Endothelial cell of umbilical vein (primary cell): ENCODE data around the gene LGR4. TPM values are rescaled to one million over a fixed set of nuclear protein-coding genes. Genes with fewer than 3 reads are reported as not detected.

Source experiments
- BruUV-seq: library from RNA; stranded (reverse); fragments of 400-500 nt; replicated peaks from 2 replicates; lab custom pipeline; 2021; lab: Mats Ljungman, UMichigan
- CTCF ChIA-PET: fragments of 300-600, 350-600 bp; sonication (Branson Sonifier 250); formaldehyde crosslinking; loops from one replicate; lab custom pipeline; 2021; ENCODE audit warnings: antibody characterized with exemption, inconsistent platforms; lab: Charles Lee
- POLR2A ChIA-PET: fragments of 300-600, 350-600 bp; sonication (Branson Sonifier 250); formaldehyde crosslinking; loops from one replicate; lab custom pipeline; 2021; ENCODE audit warnings: antibody characterized with exemption, inconsistent platforms; lab: Charles Lee
- DNase-seq: peaks from one replicate; pipeline ENCODE4 v3.0.0-alpha.2; 2011; ENCODE audit warnings: low read depth, low spot score
- FAIRE-seq: peaks from 2 replicates; lab custom pipeline; 2011; peaks lifted over from hg19 to GRCh38; lab: Jason Lieb, UNC
- H2AFZ ChIP-seq: 2 replicates; pipeline ENCODE4 v1.6.0; 2012; ENCODE audit warnings: low read depth, low read length, control low read depth, inconsistent platforms
- H3K27ac ChIP-seq: 2 replicates; pipeline ENCODE4 v1.5.1; 2011; ENCODE audit warnings: low read depth, mild to moderate bottlenecking, control low read depth, low read length, moderate library complexity; ENCODE audit not compliant: insufficient read depth
- H3K27me3 ChIP-seq, 2 experiments: 2 replicates each; pipeline versions ENCODE4 v1.6.0 to v1.6.1; 2011; ENCODE audit warnings: low read length in 2 of 2, mixed read lengths in 1 of 2; ENCODE audit not compliant: control insufficient read depth in 2 of 2, insufficient read depth in 2 of 2
- H3K36me3 ChIP-seq, 2 experiments: 2 replicates in 1 of 2; 3 replicates in 1 of 2; pipeline ENCODE4 v1.5.1; 2011; ENCODE audit warnings: low read length in 2 of 2, mild to moderate bottlenecking in 1 of 2, moderate library complexity in 1 of 2; ENCODE audit not compliant: control insufficient read depth in 2 of 2, insufficient read depth in 2 of 2; ENCODE audit errors: extremely low read depth in 1 of 2
- H3K4me1 ChIP-seq: 3 replicates; pipeline ENCODE4 v1.5.1; 2011; ENCODE audit warnings: mild to moderate bottlenecking, low read length; ENCODE audit not compliant: control insufficient read depth, insufficient read depth; ENCODE audit errors: extremely low read depth
- H3K4me2 ChIP-seq: 2 replicates; pipeline ENCODE4 v1.6.1; 2011; ENCODE audit warnings: low read length, control low read depth, mixed read lengths; ENCODE audit not compliant: insufficient read depth
- H3K4me3 ChIP-seq, 3 experiments: fragments of 200-600 bp in 1 of 3; sonication (generic), shearing (Covaris generic) in 1 of 3; replicated peaks in 1 of 3; 2 replicates each; pipeline ENCODE4 v1.5.1; 2011 to 2016; ENCODE audit warnings: control low read depth in 3 of 3, low read length in 3 of 3, mild to moderate bottlenecking in 2 of 3, inconsistent platforms in 1 of 3, low read depth in 1 of 3, moderate library complexity in 1 of 3; ENCODE audit not compliant: insufficient read depth in 1 of 3
- H3K79me2 ChIP-seq: 2 replicates; pipeline ENCODE4 v1.6.0; 2012; ENCODE audit warnings: low read length, inconsistent platforms; ENCODE audit not compliant: control insufficient read depth, insufficient read depth
- H3K9ac ChIP-seq: replicated peaks from 2 replicates; pipeline ENCODE3; 2011; ENCODE audit warnings: low read length, control low read depth; ENCODE audit not compliant: insufficient read depth; ENCODE audit errors: extremely low read depth
- H3K9me1 ChIP-seq: replicated peaks from 3 replicates; pipeline ENCODE4 v1.6.0; 2011; ENCODE audit warnings: mild to moderate bottlenecking, low read length; ENCODE audit not compliant: control insufficient read depth, insufficient read depth; ENCODE audit errors: extremely low read depth
- H3K9me3 ChIP-seq: replicated peaks from 2 replicates; pipeline ENCODE4 v1.5.1; 2012; ENCODE audit warnings: low read length, inconsistent platforms; ENCODE audit not compliant: control insufficient read depth, insufficient read depth
- H4K20me1 ChIP-seq: replicated peaks from 2 replicates; pipeline ENCODE3; 2011; ENCODE audit warnings: mild to moderate bottlenecking, low read length; ENCODE audit not compliant: control insufficient read depth, insufficient read depth; ENCODE audit errors: extremely low read depth
- EZH2 ChIP-seq: IDR thresholded peaks from 2 replicates; pipeline ENCODE4 v1.6.1; 2012; ENCODE audit warnings: borderline replicate concordance, low read depth, mild to moderate bottlenecking, moderate library complexity, low read length, inconsistent platforms; ENCODE audit not compliant: severe bottlenecking
- FOS ChIP-seq: IDR thresholded peaks from 2 replicates; pipeline ENCODE4 v1.6.1; 2011; ENCODE audit warnings: mild to moderate bottlenecking, low read length, moderate library complexity, borderline replicate concordance; ENCODE audit not compliant: insufficient read depth
- GATA2 ChIP-seq: IDR thresholded peaks from 2 replicates; pipeline ENCODE4 v1.7.0; 2011; ENCODE audit warnings: low read depth, mild to moderate bottlenecking, moderate library complexity, mixed read lengths, low read length; ENCODE audit not compliant: insufficient read length, insufficient read depth
- JUN ChIP-seq: IDR thresholded peaks from 2 replicates; pipeline ENCODE4 v1.6.1; 2011; ENCODE audit warnings: borderline replicate concordance, low read depth; ENCODE audit not compliant: insufficient read length, insufficient read depth
- MYC ChIP-seq: IDR thresholded peaks from one replicate; pipeline ENCODE4 v1.6.1; 2011; ENCODE audit warnings: mild to moderate bottlenecking, low read depth, low read length
- POLR2A ChIP-seq: IDR thresholded peaks from 2 replicates; pipeline ENCODE4 v1.6.1; 2012; ENCODE audit warnings: low read depth, mild to moderate bottlenecking, control low read depth, low read length
- POLR2AphosphoS5 ChIP-seq: IDR thresholded peaks from 2 replicates; pipeline ENCODE4 v1.6.1; 2012; ENCODE audit warnings: low read depth, mild to moderate bottlenecking, control low read depth, low read length, moderate library complexity; ENCODE audit not compliant: insufficient read depth
- dilution Hi-C: fragments of 300-500 bp; cut with MboI; formaldehyde crosslinking; loops from one replicate; pipeline ENCODE4 v1.15.0; 2019; ENCODE audit warnings: low sequenced_read_pairs; ENCODE audit not compliant: extremely low pct_ligation_motif_present
- intact Hi-C: fragments of 100-400 bp; cut with micrococcal nuclease; formaldehyde crosslinking; loops from one replicate; pipeline ENCODE4 v1.10.0; 2022
- polyA plus RNA-seq, 4 experiments: library from polyadenylated mRNA; depleted of rRNA in 3 of 4; stranded (reverse) in 3 of 4; unstranded in 1 of 4; fragments of >200 nt; gene quantifications; 2 replicates each; pipeline versions ENCODE4 v1.2.1 to v1.2.3, GENCODE V29; 2011 to 2012; ENCODE audit warnings: missing spikeins in 1 of 4
- total RNA-seq: library from RNA; stranded (reverse); gene quantifications from 2 replicates; pipeline ENCODE4 v1.2.3, GENCODE V29; 2021
- TF ChIP-seq, protein P1 (sequence below): IDR thresholded peaks from 2 replicates; pipeline ENCODE4 v1.6.1; 2011; ENCODE audit not compliant: insufficient read depth, insufficient read length
- TF ChIP-seq, protein P2 (sequence below), 2 donors: IDR thresholded peaks; 1 replicate in 1 of 2; 2 replicates in 1 of 2; pipeline ENCODE4 v1.5.1; 2011; ENCODE audit warnings: low read length in 2 of 2, mild to moderate bottlenecking in 2 of 2, moderate library complexity in 2 of 2, control low read depth in 1 of 2, inconsistent platforms in 1 of 2, low read depth in 1 of 2; ENCODE audit not compliant: insufficient read depth in 1 of 2; ENCODE audit errors: extremely low read depth in 1 of 2

LGR4 gene
- total and polyA plus RNA-seq, 2 donors (not counting 3 experiments of a cell fraction or from before 2014, with no cell fraction given), result 1.3 to 3.1 TPM

DNA sequence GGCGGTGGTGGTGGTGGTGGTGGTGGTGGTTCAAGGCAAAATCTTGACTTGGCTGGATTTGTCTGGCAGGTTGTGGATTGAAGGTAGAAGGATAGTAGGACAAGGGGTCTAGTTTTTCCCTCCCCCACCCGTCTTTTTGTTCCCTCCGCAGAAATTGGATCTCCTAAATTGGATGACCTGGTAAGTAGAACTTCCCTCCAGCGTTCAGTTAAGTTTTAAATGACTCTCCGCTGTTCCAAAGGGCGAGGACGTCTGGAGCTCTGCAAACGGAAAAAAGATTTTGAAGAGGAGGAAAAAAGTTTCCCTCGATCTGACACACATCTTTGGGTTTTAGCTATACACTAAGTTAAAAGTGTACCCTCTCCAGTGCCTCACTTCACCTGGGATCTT, 422 bp upstream of the LGR4 start:
- intact Hi-C loops, result loop anchor here (2.0 kb wide), 2 partner anchors 110 to 190 kb away; partner anchors contain the start of gene CCDC34
- no peak overlapping the region for H3K4me3 ChIP-seq
- peak overlapping the region; percentile 31 for H2AFZ ChIP-seq
- no peaks in the 10 kb centered on the region for H3K9me1 ChIP-seq
- H3K9ac ChIP-seq, result no peak overlapping the region
- FAIRE-seq (peak; percentile 24), DNase-seq (no peak)
- H3K27me3 ChIP-seq, result peaks cover 0 to 2% of the 10 kb centered on the region in 2 experiments
- TF ChIP-seq JUN, result no peak
- TF ChIP-seq, protein P1, sequence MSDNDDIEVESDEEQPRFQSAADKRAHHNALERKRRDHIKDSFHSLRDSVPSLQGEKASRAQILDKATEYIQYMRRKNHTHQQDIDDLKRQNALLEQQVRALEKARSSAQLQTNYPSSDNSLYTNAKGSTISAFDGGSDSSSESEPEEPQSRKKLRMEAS, result no peak
- no peak for TF ChIP-seq EZH2
- BruUV-seq, result no TSS peak
- H3K36me3 ChIP-seq, result no peaks in the 10 kb centered on the region
- CTCF ChIA-PET, result interaction anchor here (0.6 to 6.3 kb wide), 9 partner anchors 10 to 289 kb away, joined by 3 to 63 read pairs (median 5); no protein-coding TSS in a partner anchor
- POLR2A ChIA-PET, result interaction anchor here (1.0 kb wide), 1 partner anchor 191 kb away, joined by 4 read pairs; no protein-coding TSS in a partner anchor
- H3K4me2 ChIP-seq, result peak overlapping the region; percentile 46
- H3K9me3 ChIP-seq, result no peaks in the 10 kb centered on the region
- H3K4me1 ChIP-seq, result peaks cover 9% of the 10 kb centered on the region
- H3K27ac ChIP-seq, result no peak overlapping the region
- no peaks in the 10 kb centered on the region for H3K79me2 ChIP-seq
- dilution Hi-C loops, result no loop called here
- no peaks in the 10 kb centered on the region for H4K20me1 ChIP-seq

DNA sequence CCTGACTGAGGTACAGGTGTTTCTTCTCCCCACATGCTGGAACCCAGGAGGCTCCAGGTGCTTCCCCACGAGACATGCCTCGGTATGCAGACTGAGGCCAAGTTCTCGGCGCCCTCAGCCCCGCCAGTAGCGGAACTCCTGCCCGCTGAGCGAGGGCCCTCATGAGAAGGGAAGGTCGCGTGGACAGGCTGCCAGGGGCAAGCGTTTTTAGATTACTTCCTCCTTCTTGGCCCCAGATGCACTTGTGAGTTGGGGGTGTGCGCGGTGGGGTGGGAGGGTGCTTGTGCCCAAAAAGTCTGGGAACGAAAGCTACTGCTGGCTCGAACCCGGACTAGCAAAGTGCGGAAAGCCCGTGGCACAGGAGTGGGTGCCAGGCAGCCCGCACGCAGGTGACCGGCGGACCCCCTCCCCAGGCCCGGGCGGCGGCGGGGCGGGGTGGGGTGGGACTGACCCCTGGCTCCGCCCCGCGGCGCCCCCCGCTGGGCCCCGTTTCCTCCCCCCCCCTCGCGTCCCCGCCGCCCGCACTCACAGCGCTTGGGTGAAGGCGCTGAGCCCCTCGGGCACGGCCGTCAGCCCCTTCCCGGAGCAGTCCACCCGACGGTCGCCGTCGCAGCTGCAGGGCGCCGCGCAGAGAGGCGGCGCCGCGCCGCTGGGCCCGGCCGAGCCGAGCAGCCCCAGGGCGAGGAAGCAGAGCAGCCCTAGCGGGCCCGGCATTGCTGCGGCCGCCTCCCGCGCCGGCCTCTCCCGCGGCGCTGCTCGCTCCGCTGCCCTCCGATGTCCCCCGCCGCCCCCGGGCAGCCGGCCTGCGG, 797 bp downstream of the LGR4 start:
- peak; percentile 11 for DNase-seq
- H3K79me2 ChIP-seq, result no peaks in the 10 kb centered on the region
- no peaks in the 10 kb centered on the region for H3K9me3 ChIP-seq
- no peaks in the 10 kb centered on the region for H3K36me3 ChIP-seq
- no peak overlapping the region for H3K27ac ChIP-seq
- H3K27me3 ChIP-seq, result peaks cover 0 to 2% of the 10 kb centered on the region in 2 experiments
- H2AFZ ChIP-seq, result peak overlapping the region; percentile 99
- peak overlapping the region; percentile 86 for H3K4me2 ChIP-seq
- ChIA-PET POLR2A (interaction anchor here (0.5 to 1.0 kb wide), 2 partner anchors 13 to 190 kb away, joined by 4 read pairs; no protein-coding TSS in a partner anchor), CTCF (interaction anchor here (1.0 to 6.3 kb wide), 7 partner anchors 11 to 263 kb away, joined by 4 to 63 read pairs (median 5); no protein-coding TSS in a partner anchor)
- no peaks in the 10 kb centered on the region for H3K9me1 ChIP-seq
- H3K4me1 ChIP-seq, result peaks cover 15% of the 10 kb centered on the region
- peak; percentile 18 for FAIRE-seq
- H4K20me1 ChIP-seq, result no peaks in the 10 kb centered on the region
- no TSS peak for BruUV-seq
- intact Hi-C loops, result loop anchor here (2.0 kb wide), 2 partner anchors 109 to 189 kb away; partner anchors contain the start of gene CCDC34
- peak overlapping the region; percentile 44 to 94 (median 73) for H3K4me3 ChIP-seq
- dilution Hi-C loops, result no loop called here
- H3K9ac ChIP-seq, result peak overlapping the region; percentile 59
- TF ChIP-seq, protein P2, sequence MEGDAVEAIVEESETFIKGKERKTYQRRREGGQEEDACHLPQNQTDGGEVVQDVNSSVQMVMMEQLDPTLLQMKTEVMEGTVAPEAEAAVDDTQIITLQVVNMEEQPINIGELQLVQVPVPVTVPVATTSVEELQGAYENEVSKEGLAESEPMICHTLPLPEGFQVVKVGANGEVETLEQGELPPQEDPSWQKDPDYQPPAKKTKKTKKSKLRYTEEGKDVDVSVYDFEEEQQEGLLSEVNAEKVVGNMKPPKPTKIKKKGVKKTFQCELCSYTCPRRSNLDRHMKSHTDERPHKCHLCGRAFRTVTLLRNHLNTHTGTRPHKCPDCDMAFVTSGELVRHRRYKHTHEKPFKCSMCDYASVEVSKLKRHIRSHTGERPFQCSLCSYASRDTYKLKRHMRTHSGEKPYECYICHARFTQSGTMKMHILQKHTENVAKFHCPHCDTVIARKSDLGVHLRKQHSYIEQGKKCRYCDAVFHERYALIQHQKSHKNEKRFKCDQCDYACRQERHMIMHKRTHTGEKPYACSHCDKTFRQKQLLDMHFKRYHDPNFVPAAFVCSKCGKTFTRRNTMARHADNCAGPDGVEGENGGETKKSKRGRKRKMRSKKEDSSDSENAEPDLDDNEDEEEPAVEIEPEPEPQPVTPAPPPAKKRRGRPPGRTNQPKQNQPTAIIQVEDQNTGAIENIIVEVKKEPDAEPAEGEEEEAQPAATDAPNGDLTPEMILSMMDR (IDR thresholded peaks at IDR 0.05; ENCODE audit: extremely low read depth in 1 of 2, insufficient read depth in 1 of 2, low read depth in 1 of 2, low read length in 2 of 2), result no peak
- TF ChIP-seq POLR2A (no peak), MYC (no peak), GATA2 (no peak), POLR2AphosphoS5 (no peak), JUN (no peak), FOS (no peak), EZH2 (no peak)
- TF ChIP-seq, protein P1, result no peak
